HL-60 (cell line): ENCODE measurements around the gene ZNF655.

Experiments
- POLR2AphosphoS5 ChIP-seq: IDR thresholded peaks from 2 replicates; pipeline ENCODE4 v1.6.1; 2012; ENCODE audit warnings: low read depth
- TF ChIP-seq, protein P1 (sequence below): IDR thresholded peaks from one replicate; pipeline ENCODE4 v1.5.1; 2011; ENCODE audit warnings: low read length, control low read depth, inconsistent platforms; ENCODE audit not compliant: insufficient read depth

GRCh38 chr7:99559175-99559915 lies 903 bp downstream of the ZNF655 start:
- no peak for TF ChIP-seq POLR2AphosphoS5
- TF ChIP-seq, protein P1, sequence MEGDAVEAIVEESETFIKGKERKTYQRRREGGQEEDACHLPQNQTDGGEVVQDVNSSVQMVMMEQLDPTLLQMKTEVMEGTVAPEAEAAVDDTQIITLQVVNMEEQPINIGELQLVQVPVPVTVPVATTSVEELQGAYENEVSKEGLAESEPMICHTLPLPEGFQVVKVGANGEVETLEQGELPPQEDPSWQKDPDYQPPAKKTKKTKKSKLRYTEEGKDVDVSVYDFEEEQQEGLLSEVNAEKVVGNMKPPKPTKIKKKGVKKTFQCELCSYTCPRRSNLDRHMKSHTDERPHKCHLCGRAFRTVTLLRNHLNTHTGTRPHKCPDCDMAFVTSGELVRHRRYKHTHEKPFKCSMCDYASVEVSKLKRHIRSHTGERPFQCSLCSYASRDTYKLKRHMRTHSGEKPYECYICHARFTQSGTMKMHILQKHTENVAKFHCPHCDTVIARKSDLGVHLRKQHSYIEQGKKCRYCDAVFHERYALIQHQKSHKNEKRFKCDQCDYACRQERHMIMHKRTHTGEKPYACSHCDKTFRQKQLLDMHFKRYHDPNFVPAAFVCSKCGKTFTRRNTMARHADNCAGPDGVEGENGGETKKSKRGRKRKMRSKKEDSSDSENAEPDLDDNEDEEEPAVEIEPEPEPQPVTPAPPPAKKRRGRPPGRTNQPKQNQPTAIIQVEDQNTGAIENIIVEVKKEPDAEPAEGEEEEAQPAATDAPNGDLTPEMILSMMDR: no peak
